Endothelial cell (in vitro differentiated cells): ENCODE data around the gene CA7. TPM values are rescaled to one million over a fixed set of nuclear protein-coding genes. Genes with fewer than 3 reads are reported as not detected.
"Not testable (repeated sequence)": the region's sequence is repeated elsewhere in the genome, so short reads cannot be mapped to it uniquely, and the experiment has no call there.

ENCODE experiments used
- DNase-seq: peaks from one replicate; pipeline ENCODE4 v3.0.0; 2021; ENCODE audit warnings: low spot score
- H3K27ac Mint-ChIP-seq: one replicate; pipeline ENCODE4 v1.8.0; 2021; ENCODE audit warnings: mixed read lengths, inconsistent platforms; ENCODE audit not compliant: unreplicated experiment
- H3K27me3 Mint-ChIP-seq: one replicate; pipeline ENCODE4 v1.8.0; 2021; ENCODE audit warnings: mild to moderate bottlenecking, moderate library complexity, mixed read lengths, inconsistent platforms; ENCODE audit not compliant: unreplicated experiment
- H3K36me3 Mint-ChIP-seq: one replicate; pipeline ENCODE4 v1.8.0; 2021; ENCODE audit warnings: mild to moderate bottlenecking, low read depth, mixed read lengths, inconsistent platforms; ENCODE audit not compliant: unreplicated experiment
- H3K4me1 Mint-ChIP-seq: one replicate; pipeline ENCODE4 v1.8.0; 2021; ENCODE audit warnings: mild to moderate bottlenecking, mixed read lengths, inconsistent platforms; ENCODE audit not compliant: unreplicated experiment
- H3K4me3 Mint-ChIP-seq: one replicate; pipeline ENCODE4 v1.8.0; 2021; ENCODE audit warnings: mild to moderate bottlenecking, mixed read lengths, inconsistent platforms; ENCODE audit not compliant: unreplicated experiment
- H3K9me3 Mint-ChIP-seq: one replicate; pipeline ENCODE4 v1.8.0; 2021; ENCODE audit warnings: mixed read lengths, inconsistent platforms; ENCODE audit not compliant: unreplicated experiment
- CTCF ChIP-seq: fragments of 200-600 bp; sonication (generic); IDR thresholded peaks from one replicate; pipeline ENCODE4 v1.5.0; 2021; ENCODE audit warnings: antibody characterized with exemption; ENCODE audit not compliant: unreplicated experiment
- total RNA-seq: library from RNA; stranded (reverse); fragmentation: NEBNext Ultra II Directional; extraction: Animal tissue kit (Norgen Biotek cat#: 25700); gene quantifications from one replicate; pipeline ENCODE4 v1.2.1, GENCODE V29; 2021; ENCODE audit not compliant: unreplicated experiment

Gene CA7
- total RNA-seq, 1 donor from 2014 or later: not detected

GRCh38 chr16:66895999-66896398 is 51.8 kb downstream of the CA7 start:
- Mint-ChIP-seq H3K27ac (no peak overlapping the region), H3K36me3 (peaks cover 2% of the 10 kb centered on the region), H3K4me3 (no peak overlapping the region)

GRCh38 chr16:66896682-66897081 is 52.5 kb downstream of the CA7 start:
- H3K27ac Mint-ChIP-seq, H3K27me3 Mint-ChIP-seq, H3K36me3 Mint-ChIP-seq, H3K4me3 Mint-ChIP-seq, H3K9me3 Mint-ChIP-seq, DNase-seq, H3K4me1 Mint-ChIP-seq: not testable (repeated sequence)

More at GRCh38 chr16:66895999-66896398, 51.8 kb downstream of the CA7 start:
- Mint-ChIP-seq H3K9me3 (no peaks in the 10 kb centered on the region), H3K4me1 (no peaks in the 10 kb centered on the region), H3K27me3 (peaks cover 9% of the 10 kb centered on the region)
- no peak for TF ChIP-seq CTCF
- DNase-seq: no peak

- H3K4me3 Mint-ChIP-seq: no peak overlapping the region
- H3K9me3 Mint-ChIP-seq: no peaks in the 10 kb centered on the region
- DNase-seq: no peak
- TF ChIP-seq CTCF: no peak
- H3K4me1 Mint-ChIP-seq: no peaks in the 10 kb centered on the region
- no peak overlapping the region for H3K27ac Mint-ChIP-seq
- H3K36me3 Mint-ChIP-seq: no peaks in the 10 kb centered on the region
- H3K27me3 Mint-ChIP-seq: peaks cover 8% of the 10 kb centered on the region
Observed at GRCh38 chr16:66898207-66898606, 54.0 kb downstream of the CA7 start.

- no peaks in the 10 kb centered on the region for H3K36me3 Mint-ChIP-seq
- H3K27me3 Mint-ChIP-seq: peaks cover 8% of the 10 kb centered on the region
- no peak for TF ChIP-seq CTCF
- H3K4me3 Mint-ChIP-seq: no peak overlapping the region
- DNase-seq: no peak
- no peaks in the 10 kb centered on the region for H3K4me1 Mint-ChIP-seq
- H3K9me3 Mint-ChIP-seq: no peaks in the 10 kb centered on the region
- no peak overlapping the region for H3K27ac Mint-ChIP-seq
Observed at GRCh38 chr16:66898933-66899309, 54.7 kb downstream of the CA7 start.

GRCh38 chr16:66899310-66899944 is 55.2 kb downstream of the CA7 start:
- no peaks in the 10 kb centered on the region for H3K9me3 Mint-ChIP-seq
- no peak overlapping the region for H3K27ac Mint-ChIP-seq
- no peaks in the 10 kb centered on the region for H3K4me1 Mint-ChIP-seq
- DNase-seq: no peak
- no peaks in the 10 kb centered on the region for H3K36me3 Mint-ChIP-seq
- TF ChIP-seq CTCF: no peak
- peaks cover 8% of the 10 kb centered on the region for H3K27me3 Mint-ChIP-seq
- H3K4me3 Mint-ChIP-seq: no peak overlapping the region
